ENCODE measurements around the gene TMPRSS9.

Gene TMPRSS9

GRCh38 chr19:2434721-2435265 lies 74.7 kb downstream of the TMPRSS9 start:
- TF ChIP-seq POLR2A (IDR thresholded peaks at IDR 0.05; ENCODE audit: low read length) (no peak), GATA1 (IDR thresholded peaks at IDR 0.05; ENCODE audit: low read depth, low read length) (no peak)
- DNase-seq, result no peak

GRCh38 chr19:2436384-2436783 lies 76.3 kb downstream of the TMPRSS9 start:
- no peak for DNase-seq

GRCh38 chr19:2436926-2437325 lies 76.9 kb downstream of the TMPRSS9 start:
- DNase-seq, result no peak
- TF ChIP-seq GATA1 (IDR thresholded peaks at IDR 0.05; ENCODE audit: low read depth, low read length) (no peak), POLR2A (IDR thresholded peaks at IDR 0.05; ENCODE audit: low read length) (no peak)

More at GRCh38 chr19:2436384-2436783, 76.3 kb downstream of the TMPRSS9 start:
- no peak for TF ChIP-seq GATA1 (IDR thresholded peaks at IDR 0.05; ENCODE audit: low read depth, low read length)
- TF ChIP-seq POLR2A (IDR thresholded peaks at IDR 0.05; ENCODE audit: low read length), result no peak

GRCh38 chr19:2438178-2438577 lies 78.1 kb downstream of the TMPRSS9 start:
- no peak for DNase-seq
- TF ChIP-seq GATA1 (IDR thresholded peaks at IDR 0.05; ENCODE audit: low read depth, low read length) (no peak), POLR2A (IDR thresholded peaks at IDR 0.05; ENCODE audit: low read length) (no peak)

- no peak for DNase-seq
- no peak for TF ChIP-seq GATA1 (IDR thresholded peaks at IDR 0.05; ENCODE audit: low read depth, low read length)
- no peak for TF ChIP-seq POLR2A (IDR thresholded peaks at IDR 0.05; ENCODE audit: low read length)
Measured at GRCh38 chr19:2440515-2440914, 80.5 kb downstream of the TMPRSS9 start.

- no peak for TF ChIP-seq GATA1 (IDR thresholded peaks at IDR 0.05; ENCODE audit: low read depth, low read length)
- TF ChIP-seq POLR2A (IDR thresholded peaks at IDR 0.05; ENCODE audit: low read length), result no peak
- no peak for DNase-seq
Measured at GRCh38 chr19:2441096-2441752, 81.2 kb downstream of the TMPRSS9 start.

GRCh38 chr19:2443116-2443784 lies 83.2 kb downstream of the TMPRSS9 start:
- DNase-seq, result no peak
- TF ChIP-seq GATA1 (IDR thresholded peaks at IDR 0.05; ENCODE audit: low read depth, low read length), result no peak
- TF ChIP-seq POLR2A (IDR thresholded peaks at IDR 0.05; ENCODE audit: low read length), result no peak

- TF ChIP-seq GATA1 (IDR thresholded peaks at IDR 0.05; ENCODE audit: low read depth, low read length), result no peak
- TF ChIP-seq POLR2A (IDR thresholded peaks at IDR 0.05; ENCODE audit: low read length), result no peak
- DNase-seq, result no peak
Measured at GRCh38 chr19:2443785-2444182, 83.7 kb downstream of the TMPRSS9 start.

GRCh38 chr19:2444251-2445002 lies 84.4 kb downstream of the TMPRSS9 start:
- no peak for TF ChIP-seq POLR2A (IDR thresholded peaks at IDR 0.05; ENCODE audit: low read length)
- TF ChIP-seq GATA1 (IDR thresholded peaks at IDR 0.05; ENCODE audit: low read depth, low read length), result no peak
- no peak for DNase-seq

GRCh38 chr19:2446381-2446780 lies 86.3 kb downstream of the TMPRSS9 start:
- no peak for DNase-seq
- TF ChIP-seq POLR2A (IDR thresholded peaks at IDR 0.05; ENCODE audit: low read length) (no peak), GATA1 (IDR thresholded peaks at IDR 0.05; ENCODE audit: low read depth, low read length) (no peak)

GRCh38 chr19:2449019-2449418 lies 89.0 kb downstream of the TMPRSS9 start:
- DNase-seq, result no peak
- TF ChIP-seq POLR2A (IDR thresholded peaks at IDR 0.05; ENCODE audit: low read length) (no peak), GATA1 (IDR thresholded peaks at IDR 0.05; ENCODE audit: low read depth, low read length) (no peak)

GRCh38 chr19:2451138-2451537 lies 91.1 kb downstream of the TMPRSS9 start:
- no peak for DNase-seq

GRCh38 chr19:2451741-2452140 lies 91.7 kb downstream of the TMPRSS9 start:
- DNase-seq, result no peak
- no peak for TF ChIP-seq GATA1 (IDR thresholded peaks at IDR 0.05; ENCODE audit: low read depth, low read length)
- TF ChIP-seq POLR2A (IDR thresholded peaks at IDR 0.05; ENCODE audit: low read length), result no peak

More at GRCh38 chr19:2451138-2451537, 91.1 kb downstream of the TMPRSS9 start:
- TF ChIP-seq POLR2A (IDR thresholded peaks at IDR 0.05; ENCODE audit: low read length), result no peak
- no peak for TF ChIP-seq GATA1 (IDR thresholded peaks at IDR 0.05; ENCODE audit: low read depth, low read length)

GRCh38 chr19:2453431-2454025 lies 93.5 kb downstream of the TMPRSS9 start:
- TF ChIP-seq POLR2A (IDR thresholded peaks at IDR 0.05; ENCODE audit: low read length), result no peak
- TF ChIP-seq GATA1 (IDR thresholded peaks at IDR 0.05; ENCODE audit: low read depth, low read length), result no peak
- no peak for DNase-seq

All from erythroblast (primary cell).